GM18909 (cell line): ENCODE data around the gene IMMP2L.
"Not testable (repeated sequence)": the region's sequence is repeated elsewhere in the genome, so short reads cannot be mapped to it uniquely, and the experiment has no call there.

Experiments
- ATAC-seq: cut with Tn5 transposase; IDR thresholded peaks from one replicate; pipeline ENCODE4 v1.9.1; 2021; ENCODE audit warnings: mild to moderate bottlenecking; ENCODE audit not compliant: unreplicated experiment, poor library complexity

Gene IMMP2L

GRCh38 chr7:111362506-111363054, 199.7 kb downstream of the IMMP2L start:
- ATAC-seq = no peak

- ATAC-seq = no peak
Observed at GRCh38 chr7:111358915-111359314, 203.4 kb downstream of the IMMP2L start.

- no peak for ATAC-seq
Observed at GRCh38 chr7:111357691-111358090, 204.6 kb downstream of the IMMP2L start.

GRCh38 chr7:111356941-111357340, 205.4 kb downstream of the IMMP2L start:
- ATAC-seq = no peak

GRCh38 chr7:111352319-111352718, 210.0 kb downstream of the IMMP2L start:
- no peak for ATAC-seq

GRCh38 chr7:111346219-111346618, 216.1 kb downstream of the IMMP2L start:
- ATAC-seq = no peak

GRCh38 chr7:111343017-111343416, 219.3 kb downstream of the IMMP2L start:
- ATAC-seq = no peak

GRCh38 chr7:111339006-111339405, 223.3 kb downstream of the IMMP2L start:
- no peak for ATAC-seq

GRCh38 chr7:111333010-111333409, 229.3 kb downstream of the IMMP2L start:
- ATAC-seq = no peak

- ATAC-seq = no peak
Observed at GRCh38 chr7:111330235-111330523, 232.1 kb downstream of the IMMP2L start.

- peak; percentile 50 for ATAC-seq
Observed at GRCh38 chr7:111329367-111330234, 232.7 kb downstream of the IMMP2L start.

GRCh38 chr7:111328487-111328886, 233.8 kb downstream of the IMMP2L start:
- ATAC-seq = no peak

GRCh38 chr7:111324776-111325175, 237.5 kb downstream of the IMMP2L start:
- no peak for ATAC-seq

GRCh38 chr7:111324228-111324627, 238.1 kb downstream of the IMMP2L start:
- ATAC-seq = peak; percentile 81

- ATAC-seq = not testable (repeated sequence)
Observed at GRCh38 chr7:111323670-111324069, 238.6 kb downstream of the IMMP2L start.

- ATAC-seq = no peak
Observed at GRCh38 chr7:111320133-111320532, 242.2 kb downstream of the IMMP2L start.

- no peak for ATAC-seq
Observed at GRCh38 chr7:111312966-111313365, 249.3 kb downstream of the IMMP2L start.

GRCh38 chr7:111308691-111309090, 253.6 kb downstream of the IMMP2L start:
- no peak for ATAC-seq

GRCh38 chr7:111301891-111302290, 260.4 kb downstream of the IMMP2L start:
- no peak for ATAC-seq

- no peak for ATAC-seq
Observed at GRCh38 chr7:111294494-111294893, 267.8 kb downstream of the IMMP2L start.

GRCh38 chr7:111292026-111292470, 270.2 kb downstream of the IMMP2L start:
- no peak for ATAC-seq

GRCh38 chr7:111290982-111291381, 271.3 kb downstream of the IMMP2L start:
- ATAC-seq = no peak
